HCT116 (cell line): ENCODE measurements around the gene RORB. TPM values are rescaled to one million over a fixed set of nuclear protein-coding genes. Genes with fewer than 3 reads are reported as not detected.

Experiments used
- ATAC-seq: fragments of 200-7000 bp; cut with Tn5 transposase; 2 replicates; pipeline ENCODE4 v1.9.1; 2020; ENCODE audit warnings: mild to moderate bottlenecking, moderate library complexity
- BruUV-seq: library from RNA; stranded (reverse); fragments of 400-500 nt; replicated peaks from 2 replicates; lab custom pipeline; 2021; lab: Mats Ljungman, UMichigan
- CTCF ChIA-PET: fragments of 300-600 bp; sonication (Branson Sonifier 250); formaldehyde crosslinking; loops from one replicate; lab custom pipeline; 2021; ENCODE audit warnings: antibody characterized with exemption; lab: Charles Lee
- POLR2A ChIA-PET: fragments of 300-600, 350-600 bp; sonication (Branson Sonifier 250); formaldehyde crosslinking; loops from one replicate; lab custom pipeline; 2021; ENCODE audit warnings: antibody characterized with exemption; lab: Charles Lee
- RAD21 ChIA-PET, 2 experiments: fragments of 300-600 bp; sonication (Branson Sonifier 250); formaldehyde crosslinking; loops; one replicate each; lab custom pipeline; 2023; ENCODE audit warnings: low total read pairs in 2 of 2; ENCODE audit not compliant: uncharacterized antibody in 2 of 2, unreplicated experiment in 2 of 2, low non-redundant PET in 1 of 2; lab: Charles Lee
- DNase-seq: peaks from one replicate; pipeline ENCODE4 v3.0.0-alpha.2; 2010; ENCODE audit warnings: low read depth, low spot score
- H2AFZ ChIP-seq: fragments of 200-600 bp; shearing (Covaris generic), sonication (generic); 2 replicates; pipeline ENCODE4 v1.6.1; 2017; ENCODE audit warnings: low read depth, mixed run types, mixed read lengths, antibody characterized with exemption, low read length; ENCODE audit not compliant: poor library complexity, severe bottlenecking
- H3K27ac ChIP-seq: 2 replicates; pipeline ENCODE4 v1.5.1; 2012; ENCODE audit warnings: low read depth, low read length
- H3K27me3 ChIP-seq: fragments of 200-600 bp; sonication (generic); 2 replicates; pipeline ENCODE4 v1.6.1; 2016; ENCODE audit warnings: mixed run types, low read length, mixed read lengths; ENCODE audit not compliant: insufficient read depth
- H3K36me3 ChIP-seq, 2 experiments: fragments of 200-500 bp in 1 of 2; fragments of 200-600 bp in 1 of 2; sonication (Bioruptor generic) in 1 of 2; sonication (generic) in 1 of 2; 2 replicates each; pipeline versions ENCODE4 v1.5.1 to v1.6.1; 2014 to 2016; ENCODE audit warnings: low read length in 2 of 2, inconsistent platforms in 1 of 2, mixed read lengths in 1 of 2, mixed run types in 1 of 2; ENCODE audit not compliant: insufficient read depth in 2 of 2, control insufficient read depth in 1 of 2
- H3K4me1 ChIP-seq, 2 experiments: fragments of 200-600 bp in 1 of 2; sonication (generic) in 1 of 2; 2 replicates each; pipeline versions ENCODE4 v1.5.1 to v1.6.1; 2012 to 2017; ENCODE audit warnings: low read length in 2 of 2, inconsistent platforms in 1 of 2, mild to moderate bottlenecking in 1 of 2, mixed read lengths in 1 of 2, mixed run types in 1 of 2, moderate library complexity in 1 of 2; ENCODE audit not compliant: insufficient read depth in 2 of 2, control insufficient read depth in 1 of 2
- H3K4me2 ChIP-seq: fragments of 200-600 bp; sonication (generic); 2 replicates; pipeline ENCODE4 v1.6.1; 2017; ENCODE audit warnings: mixed run types, low read length, mixed read lengths
- H3K4me3 ChIP-seq, 2 experiments: fragments of 200-600 bp in 1 of 2; sonication (generic) in 1 of 2; replicated peaks in 1 of 2; 2 replicates each; pipeline ENCODE4 v1.5.1; 2011 to 2016; ENCODE audit warnings: low read length in 2 of 2, control low read depth in 1 of 2, low read depth in 1 of 2, mild to moderate bottlenecking in 1 of 2, mixed read lengths in 1 of 2, mixed run types in 1 of 2
- H3K79me2 ChIP-seq: fragments of 200-600 bp; sonication (generic); 2 replicates; pipeline ENCODE4 v1.6.1; 2017; ENCODE audit warnings: mild to moderate bottlenecking, mixed run types, low read length, moderate library complexity, mixed read lengths; ENCODE audit not compliant: insufficient read depth
- H3K9ac ChIP-seq: fragments of 200-600 bp; sonication (generic); 2 replicates; pipeline ENCODE4 v1.6.1; 2016; ENCODE audit warnings: low read length, mixed read lengths
- H3K9me2 ChIP-seq: fragments of 200-600 bp; sonication (generic), shearing (Covaris generic); 2 replicates; pipeline ENCODE4 v1.6.1; 2017; ENCODE audit warnings: mixed run types, mild to moderate bottlenecking, moderate library complexity; ENCODE audit not compliant: insufficient read depth
- H3K9me3 ChIP-seq, 2 experiments: fragments of 200-500 bp in 1 of 2; fragments of 200-600 bp in 1 of 2; sonication (Bioruptor generic) in 1 of 2; sonication (generic) in 1 of 2; 2 replicates each; pipeline ENCODE4 v1.6.1; 2014 to 2017; ENCODE audit warnings: low read length in 2 of 2, mixed read lengths in 2 of 2, inconsistent platforms in 1 of 2, low read depth in 1 of 2, mild to moderate bottlenecking in 1 of 2, mixed run types in 1 of 2, moderate library complexity in 1 of 2; ENCODE audit not compliant: control insufficient read depth in 1 of 2, insufficient read depth in 1 of 2
- H4K20me1 ChIP-seq: fragments of 200-600 bp; sonication (generic), shearing (Covaris generic); 2 replicates; pipeline ENCODE4 v1.6.1; 2017; ENCODE audit warnings: mixed run types, mild to moderate bottlenecking, moderate library complexity; ENCODE audit not compliant: insufficient read depth
- CEBPB ChIP-seq: IDR thresholded peaks from 2 replicates; pipeline ENCODE4 v1.6.1; 2012; ENCODE audit warnings: low read depth
- EGR1 ChIP-seq: IDR thresholded peaks from 2 replicates; pipeline ENCODE4 v1.6.1; 2012; ENCODE audit warnings: low read depth
- EZH2 ChIP-seq: fragments of 200-600 bp; sonication (generic); IDR thresholded peaks from 2 replicates; pipeline ENCODE4 v1.6.1; 2017; ENCODE audit warnings: antibody characterized with exemption, mixed run types
- JUND ChIP-seq: IDR thresholded peaks from 2 replicates; pipeline ENCODE4 v1.6.1; 2012
- MAX ChIP-seq: IDR thresholded peaks from 2 replicates; pipeline ENCODE4 v1.6.1; 2012
- SP1 ChIP-seq: IDR thresholded peaks from 2 replicates; pipeline ENCODE4 v1.6.1; 2012; ENCODE audit warnings: low read depth
- ZBTB33 ChIP-seq: IDR thresholded peaks from 2 replicates; pipeline ENCODE4 v1.6.1; 2011; ENCODE audit warnings: mild to moderate bottlenecking, low read length, moderate library complexity; ENCODE audit not compliant: insufficient replicate concordance; ENCODE audit errors: extremely low read depth
- ZNF274 ChIP-seq: fragments of 200-500 bp; sonication (Bioruptor generic); IDR thresholded peaks from 2 replicates; pipeline ENCODE4 v1.6.1; 2014; ENCODE audit warnings: mild to moderate bottlenecking, low read depth, low read length, inconsistent platforms
- intact Hi-C: fragments of 100-400 bp; cut with micrococcal nuclease; formaldehyde crosslinking; loops from 2 replicates; pipeline ENCODE4 v1.10.0; 2022
- total RNA-seq: library from RNA; stranded (reverse); gene quantifications from one replicate; pipeline ENCODE4 v1.2.1, GENCODE V29; 2021; ENCODE audit not compliant: unreplicated experiment

Gene RORB
- total RNA-seq, 1 experiment from 2014 or later: 0.02 TPM

GRCh38 chr9:74643303-74643923 lies 146.3 kb downstream of the RORB start:
- Histone ChIP-seq H4K20me1 (no peaks in the 10 kb centered on the region), H3K9me2 (no peaks in the 10 kb centered on the region), H3K4me1 (no peaks in the 10 kb centered on the region)
- no peak for TF ChIP-seq MAX
- TF ChIP-seq EGR1: no peak
- no peak for TF ChIP-seq ZBTB33
- TF ChIP-seq ZNF274: no peak
- TF ChIP-seq CEBPB: no peak
- no peak for TF ChIP-seq SP1
- no peak for TF ChIP-seq EZH2
- TF ChIP-seq JUND: no peak
- TF ChIP-seq, all 23 proteins: peak for 0
- ChIA-PET RAD21 (no interaction called here), CTCF (interaction anchor here (0.6 to 1.2 kb wide), 3 partner anchors 18 to 1443 kb away, joined by 3 to 4 read pairs (median 4); no protein-coding TSS in a partner anchor), POLR2A (no interaction called here)
- BruUV-seq: no TSS peak
- Histone ChIP-seq H2AFZ (no peak overlapping the region), H3K9ac (no peak overlapping the region), H3K36me3 (no peaks in the 10 kb centered on the region), H3K4me3 (no peak overlapping the region), H3K9me3 (no peaks in the 10 kb centered on the region), H3K27me3 (peaks cover 59% of the 10 kb centered on the region), H3K79me2 (no peaks in the 10 kb centered on the region), H3K4me2 (no peak overlapping the region), H3K27ac (no peak overlapping the region)
- DNase-seq: no peak
- intact Hi-C loops: loop anchor here (10.0 kb wide), 1 partner anchor 431 kb away; no protein-coding TSS in a partner anchor
- no peak for ATAC-seq
